ENCODE data around the gene SBK3. TPM values are rescaled to one million over a fixed set of nuclear protein-coding genes. Genes with fewer than 3 reads are reported as not detected.
"Not testable (repeated sequence)": the region's sequence is repeated elsewhere in the genome, so short reads cannot be mapped to it uniquely, and the experiment has no call there.

Gene SBK3
- total RNA-seq, 1 experiment from 2014 or later: 0.53 TPM

GRCh38 chr19:55542292-55542855 is 3.0 kb downstream of the SBK3 start:
- DNase-seq (ENCODE audit: low spot score): no peak

DNA sequence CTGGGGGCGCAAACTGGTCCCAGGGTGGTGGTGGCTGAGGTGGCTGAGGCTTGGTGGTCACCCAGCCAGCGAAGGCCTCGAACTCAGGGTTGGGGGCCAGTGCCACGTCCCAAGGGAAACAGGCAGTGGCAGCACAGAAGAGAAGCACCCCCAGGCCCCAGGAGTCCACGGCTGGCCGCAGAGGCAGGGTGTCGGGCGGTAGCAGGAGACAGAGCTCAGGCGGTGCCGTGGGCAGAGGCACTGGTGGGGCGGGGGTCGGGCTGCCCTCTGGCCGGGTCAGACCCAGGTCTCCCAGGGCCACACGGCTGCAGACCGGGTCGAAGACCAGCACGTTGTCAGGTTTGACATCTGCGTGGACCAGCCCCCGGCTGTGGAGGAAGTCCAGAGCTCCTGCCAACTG is 4.3 kb downstream of the SBK3 start:
- no peak for DNase-seq (ENCODE audit: low spot score)

DNA sequence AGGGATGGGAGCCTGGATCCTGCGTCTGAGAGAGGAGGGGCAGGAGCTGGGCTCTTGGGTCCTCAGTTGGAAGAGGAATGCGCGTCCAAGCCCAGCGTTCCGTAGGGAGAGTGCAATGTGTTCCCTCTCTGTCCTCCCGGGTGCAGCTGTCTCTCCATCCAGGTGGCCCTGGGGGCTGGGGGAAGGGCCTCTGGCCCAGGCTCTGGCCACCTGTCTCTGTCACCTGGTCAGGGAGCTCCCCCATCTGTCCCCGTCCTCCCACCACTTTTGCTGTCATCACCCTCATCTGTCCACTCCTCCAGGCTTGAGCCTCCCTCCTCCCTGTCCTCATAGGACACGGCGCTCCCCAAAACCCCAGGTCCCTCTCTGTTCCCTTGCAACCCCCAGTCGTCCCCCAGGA is 4.7 kb downstream of the SBK3 start:
- DNase-seq (ENCODE audit: low spot score): no peak

DNA sequence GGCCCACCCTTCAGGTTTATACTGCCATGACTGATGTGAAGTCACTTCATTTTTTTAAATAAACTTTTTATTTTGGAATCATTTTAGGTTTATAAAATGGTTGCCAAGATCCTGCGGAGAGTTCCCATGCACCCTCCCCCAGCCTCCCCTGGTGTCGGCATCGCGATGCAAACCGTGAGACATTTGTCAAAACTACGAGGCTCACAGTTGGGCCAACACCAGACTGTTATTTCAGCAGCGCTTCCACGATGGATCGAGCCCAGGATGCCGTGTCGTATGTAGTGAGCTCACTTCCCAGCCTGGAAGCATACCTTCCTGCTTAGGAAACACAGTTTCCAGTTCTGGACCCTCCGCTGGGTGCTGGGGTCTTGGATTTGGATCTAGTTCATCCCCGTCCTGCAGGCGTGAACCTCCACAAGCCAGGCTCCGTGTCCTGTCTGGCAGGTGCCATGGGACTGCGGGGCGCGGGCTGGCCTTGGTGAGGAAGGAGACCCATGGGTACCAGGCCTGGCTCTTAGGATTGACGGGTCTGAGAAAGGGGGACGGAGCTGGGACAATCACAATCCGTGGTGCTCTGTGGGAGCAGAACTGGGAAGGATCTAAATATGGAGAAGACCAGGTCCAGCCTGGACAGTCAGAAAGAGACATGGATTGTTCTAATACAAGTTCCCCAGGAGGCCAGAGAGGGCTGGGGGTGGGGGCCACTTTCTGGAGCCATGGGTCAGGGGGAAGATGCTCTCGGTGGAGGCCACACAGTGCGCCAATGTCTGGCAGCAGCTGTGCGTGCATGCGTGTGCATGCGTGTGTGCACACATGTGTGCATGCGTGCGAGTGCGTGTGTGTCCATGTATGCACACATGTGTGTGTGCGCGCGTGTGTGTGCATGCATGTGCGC is 6.0 kb downstream of the SBK3 start:
- DNase-seq (ENCODE audit: low spot score): no peak

DNA sequence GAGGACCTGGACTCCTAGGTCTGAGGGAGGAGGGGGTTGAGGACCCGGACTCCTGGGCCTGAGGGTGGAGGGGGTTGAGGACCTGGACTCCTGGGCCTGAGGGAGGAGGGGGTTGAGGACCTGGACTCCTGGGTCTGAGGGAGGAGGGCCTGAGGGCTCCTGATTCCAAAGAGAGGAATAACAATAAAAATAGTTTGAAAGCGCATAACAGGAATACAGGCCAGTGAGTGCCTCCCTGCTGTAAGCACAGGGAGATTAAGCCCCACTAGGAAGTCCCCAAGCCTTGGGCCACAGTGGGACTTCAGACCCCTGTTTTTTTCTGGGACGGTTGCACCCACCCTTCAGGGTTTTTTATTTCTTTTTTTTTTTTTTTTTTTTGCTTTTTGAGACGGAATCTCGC is 7.2 kb downstream of the SBK3 start:
- DNase-seq (ENCODE audit: low spot score): no peak

DNA sequence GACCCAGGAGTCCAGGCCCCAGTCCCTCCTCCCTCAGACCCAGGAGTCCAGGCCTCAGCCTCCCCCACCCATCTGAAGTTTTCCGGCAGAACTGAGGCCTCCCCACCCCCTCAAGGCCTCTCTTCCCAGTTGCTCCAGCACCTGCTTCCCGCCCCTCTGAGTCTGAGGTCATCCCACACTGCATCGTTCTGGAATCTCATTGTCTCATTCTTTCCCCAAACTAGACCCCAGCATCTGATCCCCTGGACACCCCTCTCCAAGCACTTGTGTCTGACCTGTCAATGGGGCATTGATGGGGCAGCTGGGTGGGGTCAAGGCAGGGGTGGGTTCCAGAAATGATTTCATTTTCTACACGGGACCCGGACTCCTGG is 7.6 kb downstream of the SBK3 start:
- DNase-seq (ENCODE audit: low spot score): no peak

DNA sequence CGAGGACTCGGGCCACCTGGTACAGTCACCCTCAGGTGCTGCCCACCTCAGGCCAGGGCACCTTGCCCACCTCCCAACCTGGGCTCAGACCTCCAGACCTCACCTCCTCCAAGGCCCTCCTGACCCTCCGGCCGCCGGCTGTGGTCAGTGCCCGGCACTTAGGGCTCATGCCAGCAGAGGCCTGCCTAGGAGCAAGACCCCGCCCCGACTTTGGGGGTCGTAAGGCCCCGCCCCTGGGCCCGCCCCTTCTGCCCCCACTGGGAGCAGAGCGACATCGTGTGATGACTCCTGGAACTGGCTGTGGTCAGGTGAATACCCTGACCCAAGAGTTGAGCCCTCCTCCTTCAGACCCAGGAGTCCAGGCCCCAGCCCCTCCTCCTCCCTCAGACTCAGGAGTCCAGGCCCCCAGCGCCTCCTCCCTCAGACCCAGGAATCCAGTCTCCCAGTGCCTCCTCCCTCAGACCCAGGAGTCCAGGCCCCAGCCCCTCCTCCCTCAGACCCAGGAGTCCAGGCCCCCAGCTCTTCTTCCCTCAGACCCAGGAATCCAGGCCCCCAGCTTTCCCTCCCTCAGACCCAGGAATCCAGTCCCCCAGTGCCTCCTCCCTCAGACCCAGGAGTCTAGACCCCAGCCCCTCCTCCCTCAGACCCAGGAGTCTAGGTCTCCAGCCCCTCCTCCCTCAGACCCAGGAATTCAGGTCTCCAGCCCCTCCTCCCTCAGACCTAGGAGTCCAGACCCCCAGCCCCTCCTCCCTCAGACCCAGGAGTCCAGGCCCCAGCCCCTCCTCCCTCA is 8.2 kb downstream of the SBK3 start, which contains the start of gene SBK2:
Gene SBK2 (minus strand): TSS at position 183 of the 790 bp plus-strand sequence. CDS start 839 bp downstream, outside the sequence.
- no peak for DNase-seq (ENCODE audit: low spot score)

GRCh38 chr19:55536366-55536765 is 9.0 kb downstream of the SBK3 start:
- DNase-seq (ENCODE audit: low spot score): no peak

GRCh38 chr19:55535965-55536350 is 9.4 kb downstream of the SBK3 start:
- DNase-seq (ENCODE audit: low spot score): no peak

- DNase-seq (ENCODE audit: low spot score): no peak
Observed at GRCh38 chr19:55535173-55535964, 10.0 kb downstream of the SBK3 start.

DNA sequence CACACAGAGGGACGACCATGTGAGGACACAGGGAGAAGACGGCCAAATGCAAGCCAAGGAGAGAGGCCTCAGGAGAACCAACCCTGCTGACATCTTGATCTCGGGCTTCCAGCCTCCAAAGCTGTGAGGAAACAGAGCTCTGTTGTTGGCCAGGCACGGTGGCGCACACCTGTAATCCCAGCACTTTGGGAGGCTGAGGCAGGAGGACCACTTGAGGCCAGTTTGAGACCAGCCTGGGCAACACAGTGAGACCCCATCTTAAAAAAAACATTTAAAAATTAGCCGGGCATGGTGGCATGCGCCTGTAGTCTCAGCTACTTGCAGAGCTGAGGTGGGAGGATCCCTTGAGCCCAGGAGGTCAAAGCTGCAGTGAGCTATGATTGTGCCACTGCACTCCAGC is 11.1 kb downstream of the SBK3 start:
- DNase-seq (ENCODE audit: low spot score): not testable (repeated sequence)

DNA sequence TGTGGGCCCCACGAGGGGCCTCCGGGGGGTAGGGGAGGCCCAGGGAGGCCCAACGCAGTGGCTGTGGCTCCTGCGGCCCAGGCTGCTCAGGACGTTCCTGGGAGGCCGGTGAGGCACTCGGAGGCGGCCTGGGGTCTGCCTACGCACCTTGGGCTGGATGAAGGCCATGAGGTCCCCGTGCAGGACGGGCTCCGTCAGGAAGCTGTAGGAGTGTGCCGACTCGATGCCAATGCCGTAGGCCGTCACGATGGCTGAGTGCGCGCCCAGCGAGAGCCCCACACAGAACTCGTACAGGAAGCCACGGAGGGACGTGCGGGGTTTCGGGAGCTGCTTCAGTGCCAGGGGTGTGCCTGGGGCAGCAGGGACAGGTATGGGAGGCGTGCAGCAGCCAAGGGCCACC is 14.3 kb downstream of the SBK3 start:
- DNase-seq (ENCODE audit: low spot score): no peak

DNA sequence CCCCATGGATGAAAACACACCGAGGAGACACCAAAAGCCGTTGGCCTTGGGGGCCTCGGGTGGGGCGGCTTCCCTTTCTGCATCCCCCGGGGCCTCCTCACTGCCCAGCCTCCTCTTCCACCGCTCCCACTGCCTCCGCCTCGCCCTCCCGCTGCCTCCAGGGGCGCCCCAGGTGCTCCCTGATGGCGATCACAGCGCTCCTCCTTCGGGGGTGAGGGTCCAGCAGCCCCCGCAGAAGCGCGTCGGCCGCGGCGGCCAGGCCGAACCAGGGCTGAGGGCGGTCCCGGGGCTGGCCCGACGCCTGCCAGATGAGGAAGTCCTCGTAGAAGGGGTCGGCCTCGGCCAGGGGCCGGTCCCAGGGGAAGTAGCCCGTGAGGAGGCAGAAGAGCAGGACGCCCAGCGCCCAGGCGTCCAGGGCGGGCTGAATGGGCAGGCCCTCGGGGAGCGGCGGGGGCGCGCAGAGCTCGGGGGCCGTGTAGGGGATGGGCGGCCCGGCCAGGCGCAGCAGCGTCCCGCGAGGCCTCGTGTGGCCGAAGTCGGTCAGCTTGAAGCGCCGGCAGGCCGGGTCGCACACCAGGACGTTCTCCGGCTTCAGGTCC is 15.6 kb downstream of the SBK3 start:
- no peak for DNase-seq (ENCODE audit: low spot score)

- no peak for DNase-seq (ENCODE audit: low spot score)
Observed at GRCh38 chr19:55528030-55528803, 17.1 kb downstream of the SBK3 start.

DNA sequence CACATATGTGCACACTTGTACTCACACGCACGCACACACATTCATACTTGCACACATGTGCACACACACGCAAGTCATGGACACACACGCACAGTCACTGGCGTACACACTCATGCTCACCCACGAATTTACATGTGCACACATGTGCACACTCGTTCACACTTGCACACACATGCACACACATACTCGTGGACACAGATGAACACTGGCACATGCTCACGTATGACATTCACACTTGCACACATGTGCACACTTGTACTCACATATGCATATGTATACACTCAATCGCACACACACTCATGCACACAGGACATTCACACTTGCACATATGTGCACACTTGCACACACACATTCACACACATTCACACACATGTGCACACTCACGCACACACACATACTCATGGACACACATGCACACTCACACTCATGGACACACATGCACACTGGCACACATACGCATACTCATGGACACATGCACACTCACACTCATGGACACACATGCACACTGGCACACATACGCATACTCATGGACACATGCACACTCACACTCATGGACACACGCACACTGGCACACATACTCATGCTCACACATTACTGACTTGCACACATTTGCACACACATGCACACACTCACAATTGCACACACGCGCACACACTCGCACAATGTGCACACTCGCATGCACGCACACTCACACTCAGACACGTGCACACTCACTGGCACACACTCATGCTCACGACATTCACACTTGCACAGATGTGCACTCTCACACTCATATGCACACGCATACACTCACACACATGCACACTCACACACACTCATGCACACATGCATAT is 17.9 kb downstream of the SBK3 start:
- DNase-seq (ENCODE audit: low spot score): no peak

- peak; percentile 75 for DNase-seq (ENCODE audit: low spot score)
Observed at GRCh38 chr19:55526216-55527196, 18.8 kb downstream of the SBK3 start.

DNA sequence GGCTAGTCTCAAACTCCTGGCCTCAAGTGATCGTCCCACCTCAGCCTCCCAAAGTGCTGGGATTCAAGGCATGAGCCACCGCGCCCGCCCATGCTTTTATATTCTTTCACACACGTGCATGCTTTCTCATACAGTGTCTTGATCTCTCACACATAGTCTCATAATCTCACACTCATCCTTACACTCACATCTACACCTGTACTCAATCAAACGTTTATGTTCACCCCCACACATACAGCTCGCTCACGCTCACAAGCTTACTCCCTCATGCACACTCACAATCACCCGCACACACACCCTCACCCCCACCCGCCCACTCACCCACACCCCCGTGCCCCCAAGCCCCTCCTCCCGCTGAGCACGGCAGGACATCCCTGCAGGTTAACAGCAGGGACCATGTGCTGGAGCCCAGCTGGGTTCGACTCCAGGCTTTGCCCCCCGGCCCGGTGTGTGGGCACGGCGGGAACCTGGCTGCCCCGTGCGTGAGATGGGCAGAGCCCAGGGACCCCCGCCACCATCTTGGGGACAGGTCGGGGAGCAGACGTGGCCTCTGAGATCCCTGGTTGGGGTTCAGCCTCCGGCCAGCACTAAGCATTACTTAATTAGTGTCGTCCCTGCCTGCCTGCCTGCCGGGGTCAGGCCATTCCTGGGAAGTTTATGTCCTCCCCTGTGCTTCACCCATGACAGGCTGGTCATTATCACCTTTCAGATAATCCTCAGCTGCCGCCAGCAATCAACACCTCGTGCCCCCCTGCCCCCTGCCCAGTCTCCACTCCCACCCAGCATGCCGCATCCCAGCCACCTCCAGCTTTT is 19.8 kb downstream of the SBK3 start:
- DNase-seq (ENCODE audit: low spot score): no peak

Measured in HT-29 (cell line).